ENCODE measurements around the gene RAB4B.
"Not testable (repeated sequence)": the region's sequence is repeated elsewhere in the genome, so short reads cannot be mapped to it uniquely, and the experiment has no call there.

The RAB4B gene

DNA sequence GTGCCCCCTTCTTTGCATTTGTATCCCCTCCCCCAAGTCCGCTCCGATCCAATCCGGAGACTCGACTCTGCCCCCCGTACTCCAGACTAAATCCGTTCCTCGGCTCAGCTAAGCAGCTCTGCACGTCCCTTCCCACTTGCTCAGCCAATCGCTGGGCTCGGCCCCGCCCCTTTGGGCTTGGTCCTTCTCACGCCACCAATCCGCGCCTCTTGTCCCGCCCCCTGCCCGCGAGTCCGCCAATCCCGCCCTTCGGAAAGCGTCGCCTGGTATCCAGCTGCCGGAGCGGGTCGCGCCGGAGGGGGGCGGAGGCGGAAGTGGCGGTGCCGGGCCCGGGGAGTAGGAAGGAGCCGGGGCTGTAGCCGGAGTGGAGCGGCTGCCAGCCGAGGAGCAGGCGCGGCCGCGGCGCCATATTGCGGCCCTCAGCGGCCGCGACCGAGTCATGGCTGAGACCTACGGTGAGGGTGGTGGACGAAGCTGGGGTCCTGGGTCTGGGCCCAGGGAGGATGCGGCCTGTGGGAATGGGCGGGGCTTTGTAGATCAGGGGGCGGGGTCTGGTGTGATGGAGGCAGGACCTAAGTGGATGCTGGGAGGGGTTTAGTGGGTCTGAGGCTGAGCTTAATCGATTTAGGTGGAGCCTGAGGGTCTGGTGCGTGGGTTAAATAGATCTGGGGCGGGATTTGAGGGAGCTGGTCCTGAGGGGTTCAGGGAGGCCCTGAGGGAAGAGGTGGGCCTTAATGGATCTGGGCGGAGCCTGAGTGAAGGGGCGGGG, at the start of gene RAB4B:
Gene RAB4B, plus strand, starts transcription at position 311 of the 769 bp plus-strand sequence. Its CDS starts 129 bp downstream, at position 440.
- DNase-seq = peak; percentile 100

- not testable (repeated sequence) for DNase-seq
These were observed 48.0 kb upstream of the RAB4B start for GRCh38 chr19:40730065-40730464.

GRCh38 chr19:40732304-40732703, 45.7 kb upstream of the RAB4B start:
- not testable (repeated sequence) for DNase-seq

GRCh38 chr19:40733149-40733548, 44.9 kb upstream of the RAB4B start:
- DNase-seq = no peak

DNA sequence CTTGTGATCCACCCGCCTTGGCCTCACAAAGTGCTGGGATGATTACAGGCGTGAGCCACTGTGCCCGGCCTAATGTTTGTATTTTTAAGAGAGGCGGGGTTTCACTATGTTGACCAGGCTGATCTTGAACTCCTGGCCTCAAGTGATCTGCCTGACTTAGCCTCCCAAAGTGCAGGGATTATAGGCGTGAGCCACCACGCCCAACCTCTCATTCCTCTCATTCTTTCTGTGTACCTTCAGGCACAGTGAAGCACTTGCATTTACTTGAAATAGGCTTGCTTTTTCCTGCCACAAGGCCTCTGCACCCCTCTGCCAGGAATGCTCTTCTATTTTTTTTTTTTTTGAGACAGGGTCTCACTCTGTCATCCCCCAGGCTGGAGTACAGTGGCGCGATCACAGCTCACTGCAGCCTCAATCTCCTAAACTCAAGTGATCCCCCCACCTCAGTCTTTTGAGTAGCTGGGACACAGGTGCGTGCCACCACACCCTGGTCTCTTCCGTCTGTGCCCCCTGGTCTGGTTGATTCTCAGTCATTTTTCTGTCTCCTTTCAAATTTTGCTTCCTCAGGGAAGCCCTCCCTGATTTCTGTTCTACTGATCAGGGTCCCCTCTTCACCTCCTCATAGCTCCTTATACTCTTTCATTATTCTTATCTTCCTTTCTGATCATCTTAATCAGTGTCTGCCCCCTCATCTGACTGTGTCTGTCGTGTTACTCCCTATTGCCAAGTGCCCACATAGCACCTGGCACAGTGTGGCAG, 42.9 kb upstream of the RAB4B start:
- no peak for DNase-seq

DNA sequence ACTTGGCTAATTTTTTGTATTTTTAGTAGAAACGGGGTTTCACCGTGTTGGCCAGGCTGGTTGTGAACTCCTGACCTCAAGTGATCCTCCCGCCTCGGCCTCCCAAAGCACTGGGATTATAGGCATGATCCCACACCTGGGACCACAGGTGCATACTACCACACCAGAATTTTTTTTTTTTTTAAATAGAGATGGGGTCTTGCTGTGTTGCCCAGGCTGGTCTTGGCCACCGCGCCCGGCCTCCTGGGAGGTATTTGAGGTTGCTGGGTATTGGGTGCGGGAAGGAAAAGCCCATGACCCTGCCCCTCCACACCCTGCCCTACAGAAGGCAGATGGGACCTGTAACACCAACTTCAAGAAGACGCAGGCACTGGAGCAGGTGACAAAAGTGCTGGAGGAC, 41.4 kb upstream of the RAB4B start:
- no peak for DNase-seq

DNA sequence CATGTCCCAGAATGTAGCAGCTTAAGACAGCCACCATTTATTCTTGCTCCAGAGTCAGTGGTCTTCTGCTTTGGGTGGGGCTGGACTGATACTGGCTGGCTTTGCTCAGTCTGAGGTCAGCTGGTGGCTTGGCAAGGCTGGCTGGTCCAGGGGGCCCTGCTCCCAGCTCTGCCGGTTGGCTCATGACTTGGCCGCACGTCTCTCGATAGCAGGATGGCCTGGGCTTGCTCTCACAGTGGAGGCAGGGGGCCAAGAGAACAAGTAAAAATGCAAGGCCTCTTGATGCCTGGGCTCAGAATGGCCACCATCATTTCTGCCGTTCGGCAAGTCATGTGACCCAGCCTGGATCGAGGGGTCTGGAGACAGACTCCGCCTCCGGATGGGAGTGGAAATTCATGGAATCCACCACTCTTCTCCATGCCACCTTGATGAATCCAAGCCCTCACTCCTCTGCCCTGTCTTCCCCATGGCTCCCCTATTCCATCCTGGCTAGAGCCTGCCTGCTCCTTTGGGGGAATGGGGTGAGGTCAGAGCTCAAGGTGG, 40.9 kb upstream of the RAB4B start:
- no peak for DNase-seq

GRCh38 chr19:40739030-40739839, 38.8 kb upstream of the RAB4B start:
- DNase-seq = no peak

DNA sequence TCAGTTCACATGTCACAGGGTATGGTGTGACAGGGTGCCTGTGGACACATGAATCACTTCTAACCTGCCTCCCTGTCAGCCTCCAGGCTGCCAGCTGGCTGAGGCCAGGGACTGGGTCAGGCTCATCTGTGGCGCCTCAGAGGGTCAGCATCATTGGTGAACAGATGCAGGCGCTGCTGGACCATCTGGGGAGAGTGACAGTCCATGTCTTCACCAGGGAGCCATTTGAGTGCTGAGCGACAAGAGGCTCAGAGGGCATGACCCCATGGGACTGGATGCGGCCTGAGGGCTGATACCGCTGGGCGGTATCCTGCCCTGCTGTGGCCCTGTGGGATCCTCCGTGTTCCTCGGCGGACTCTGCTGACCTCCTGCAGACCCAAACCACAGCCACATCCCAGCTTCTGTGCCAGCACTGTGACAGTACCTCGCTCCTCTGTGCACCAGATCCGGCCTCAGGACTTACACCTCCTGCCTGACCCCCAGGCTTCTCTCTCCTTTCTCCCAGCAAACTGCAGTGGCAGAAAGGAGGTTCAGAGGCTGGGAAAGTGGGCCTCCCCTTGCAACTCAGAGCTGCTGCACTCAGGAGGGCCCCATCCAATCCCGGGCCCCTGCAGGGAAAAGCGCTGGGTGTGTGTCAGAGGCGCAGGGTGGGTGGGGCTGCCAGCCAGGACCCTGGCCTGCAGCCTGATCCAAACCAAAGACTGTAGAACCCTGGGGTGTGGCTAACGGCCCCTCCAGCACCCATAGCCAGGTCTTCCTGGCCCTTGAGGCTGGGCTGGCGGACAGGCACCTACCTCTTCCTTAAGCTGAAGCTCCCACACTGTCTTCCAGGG, 38.0 kb upstream of the RAB4B start:
- DNase-seq = no peak

DNA sequence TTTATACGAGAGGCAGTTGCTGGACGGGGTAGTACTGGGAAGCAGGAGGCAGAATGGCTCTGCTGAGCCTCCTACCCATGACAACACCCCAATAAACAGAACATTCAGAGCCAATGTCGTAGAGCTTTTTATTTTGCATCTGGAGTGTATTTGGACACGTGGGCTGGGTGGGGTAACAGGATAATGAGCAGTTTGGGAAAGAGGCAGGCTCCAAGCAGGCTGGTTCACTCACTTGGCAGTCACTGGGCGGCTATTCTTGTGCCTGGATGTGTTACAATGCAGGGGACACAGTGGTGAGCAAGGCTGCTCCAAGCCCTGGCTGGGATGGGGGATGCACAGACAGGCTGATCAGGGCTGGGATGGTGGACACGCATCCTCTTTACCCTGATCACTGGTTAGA, 37.3 kb upstream of the RAB4B start:
- no peak for DNase-seq

GRCh38 chr19:40741527-40742390, 36.3 kb upstream of the RAB4B start:
- DNase-seq = no peak

GRCh38 chr19:40742477-40742876, 35.6 kb upstream of the RAB4B start:
- DNase-seq = no peak

- no peak for DNase-seq
These were observed 35.2 kb upstream of the RAB4B start for GRCh38 chr19:40742886-40743285.

- DNase-seq = no peak
These were observed 34.1 kb upstream of the RAB4B start for GRCh38 chr19:40743926-40744325.

GRCh38 chr19:40744554-40745401, 33.3 kb upstream of the RAB4B start:
- DNase-seq = peak; percentile 28

DNA sequence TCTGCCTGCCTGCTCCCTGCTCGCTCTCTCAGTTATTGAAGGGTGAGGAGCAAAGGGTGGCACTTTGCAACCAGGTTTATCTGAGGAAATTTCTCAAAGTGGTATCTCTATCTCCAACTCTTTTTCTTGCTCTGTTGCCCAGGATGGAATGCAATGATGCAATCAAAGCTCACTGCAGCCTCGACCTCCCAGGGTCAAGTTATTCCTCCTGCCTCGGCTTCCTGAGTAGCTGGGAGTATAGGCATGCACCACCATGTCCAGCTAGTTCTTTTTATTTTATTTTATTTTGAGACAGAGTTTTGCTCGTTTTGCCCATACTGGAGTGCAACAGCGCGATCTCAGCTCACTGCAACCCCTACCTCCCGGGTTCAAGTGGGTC, 32.7 kb upstream of the RAB4B start:
- DNase-seq = no peak

- no peak for DNase-seq
These were observed 30.5 kb upstream of the RAB4B start for GRCh38 chr19:40747536-40747935.

DNA sequence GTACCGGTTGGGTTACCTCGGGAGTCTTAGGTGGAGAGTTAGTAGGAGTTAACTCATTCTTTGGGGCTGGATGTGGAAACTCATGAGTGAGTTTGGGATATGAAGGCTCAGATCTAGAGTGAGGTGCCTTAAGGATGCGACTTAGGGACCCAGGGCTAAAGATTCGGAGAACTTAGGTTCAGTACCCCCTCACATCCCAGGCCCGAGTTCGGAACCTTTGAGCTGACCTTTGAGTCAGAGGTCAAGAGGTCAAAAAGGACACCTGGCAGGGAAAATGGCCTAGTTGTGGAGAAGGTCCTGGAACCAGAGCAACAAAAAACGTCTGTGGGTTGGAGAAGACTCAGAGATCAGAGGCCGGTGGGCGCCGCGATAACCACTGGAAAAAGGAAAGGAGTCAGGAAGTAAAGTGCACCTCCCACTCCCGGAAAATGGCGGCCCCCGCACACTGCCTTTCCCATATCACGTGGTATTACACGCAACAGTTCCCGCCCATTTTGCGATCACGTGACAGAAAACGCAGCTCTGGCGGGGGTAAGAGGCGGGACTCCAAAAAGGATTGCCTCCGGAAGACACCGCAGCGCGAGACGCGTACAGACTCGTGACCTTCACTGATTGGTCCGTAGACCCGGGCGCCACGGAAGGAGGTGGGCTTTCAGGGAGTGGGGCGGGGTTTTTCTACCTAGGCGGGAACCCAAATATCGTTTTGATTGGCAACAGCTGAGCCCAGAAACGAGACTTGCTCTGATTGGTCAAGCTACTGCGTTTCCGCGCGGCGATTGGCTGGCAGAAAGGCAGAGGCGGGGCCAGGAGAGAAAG, 27.8 kb upstream of the RAB4B start, which contains the start of gene ACTMAP:
Gene ACTMAP, minus strand, starts transcription at position 420 of the 816 bp plus-strand sequence. CDS start 674 bp downstream, outside the sequence.
- DNase-seq = peak; percentile 100

All from stimulated activated CD4-positive, alpha-beta T cell treated with anti-CD3 and anti-CD28 coated beads, Interleukin-4, amount 100 ng/mL, for 24 hours (primary cell).